ENCODE data around the gene LRRC63.
A peak's percentile ranks its signal among the peaks of the same experiment; 100 is the strongest.
"Not testable (repeated sequence)": the region's sequence is repeated elsewhere in the genome, so short reads cannot be mapped to it uniquely, and the experiment has no call there.

LRRC63 gene, protein sequence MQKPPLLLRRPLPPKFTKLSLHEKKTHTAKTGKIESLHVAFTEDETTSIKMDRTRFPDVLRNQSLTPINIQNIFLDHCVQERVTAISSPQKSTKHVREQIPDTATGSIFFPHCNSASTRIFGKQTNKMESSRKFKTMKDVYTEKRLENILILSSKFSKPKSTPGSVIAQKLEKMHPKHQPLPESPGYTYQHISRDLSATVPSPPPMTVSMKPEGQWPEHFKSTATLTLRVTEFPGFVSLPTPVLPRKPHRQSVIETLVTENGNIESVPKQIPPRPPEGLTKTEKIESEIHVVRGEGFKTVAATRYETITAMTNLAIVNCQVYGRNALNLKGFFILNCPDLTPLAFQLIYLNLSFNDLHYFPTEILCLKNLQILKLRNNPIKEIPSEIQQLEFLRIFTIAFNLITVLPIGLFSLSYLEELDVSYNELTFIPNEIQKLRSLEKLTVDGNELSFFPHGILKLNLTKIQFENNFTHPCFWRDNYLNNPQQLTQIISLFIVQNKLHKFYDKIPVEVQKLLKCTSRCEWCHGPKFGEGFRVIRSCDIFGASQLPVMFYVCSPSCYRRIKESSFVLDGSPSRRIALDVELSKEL

DNA sequence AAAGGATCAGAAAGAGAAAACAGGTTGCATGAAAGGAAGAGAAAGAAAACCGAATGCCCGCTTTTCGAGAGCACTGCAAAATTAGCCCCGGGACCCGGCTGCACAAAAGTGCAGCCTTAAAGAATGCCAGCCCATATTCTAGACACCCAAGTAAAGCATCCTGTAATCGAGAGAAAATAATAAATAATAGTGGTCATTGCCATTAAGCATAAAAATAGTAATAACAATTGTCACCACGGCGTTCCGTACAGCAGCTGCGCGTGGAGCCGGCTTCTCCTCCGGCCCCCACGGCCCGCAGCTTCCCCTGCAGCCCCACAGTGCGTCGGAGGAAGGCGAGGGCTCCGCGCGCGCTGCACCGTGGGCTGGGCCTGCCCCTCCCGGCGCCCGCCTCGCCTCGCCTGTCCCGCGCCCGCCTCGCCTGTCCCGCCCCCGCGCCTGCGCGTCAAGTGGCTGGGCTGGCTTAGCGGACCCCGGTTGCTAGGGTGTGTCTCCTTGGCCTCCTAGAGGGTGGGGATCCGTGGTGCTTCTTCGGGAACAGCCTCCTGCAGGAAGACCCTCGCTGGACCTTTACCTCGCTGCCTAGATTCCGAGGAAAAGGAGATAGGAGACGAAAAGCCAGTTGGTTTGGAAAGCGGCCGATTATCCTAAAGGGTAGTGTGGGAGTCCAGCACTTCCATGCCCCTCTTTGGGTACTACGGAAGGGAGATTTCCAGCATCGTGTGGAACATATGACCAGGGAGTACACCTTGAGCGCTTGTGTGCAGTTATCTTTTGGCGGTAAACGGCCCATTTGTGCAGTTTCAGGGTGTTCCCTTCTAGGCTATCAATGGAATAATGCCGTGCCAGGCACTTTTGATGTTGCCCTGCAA is at the start of gene LRRC63:
Gene LRRC63 (plus strand): TSS at position 446 of the 869 bp plus-strand sequence. CDS start 1,107 bp downstream, outside the sequence.
- DNase-seq = peak in 1 of 2 experiments; percentile 48

DNA sequence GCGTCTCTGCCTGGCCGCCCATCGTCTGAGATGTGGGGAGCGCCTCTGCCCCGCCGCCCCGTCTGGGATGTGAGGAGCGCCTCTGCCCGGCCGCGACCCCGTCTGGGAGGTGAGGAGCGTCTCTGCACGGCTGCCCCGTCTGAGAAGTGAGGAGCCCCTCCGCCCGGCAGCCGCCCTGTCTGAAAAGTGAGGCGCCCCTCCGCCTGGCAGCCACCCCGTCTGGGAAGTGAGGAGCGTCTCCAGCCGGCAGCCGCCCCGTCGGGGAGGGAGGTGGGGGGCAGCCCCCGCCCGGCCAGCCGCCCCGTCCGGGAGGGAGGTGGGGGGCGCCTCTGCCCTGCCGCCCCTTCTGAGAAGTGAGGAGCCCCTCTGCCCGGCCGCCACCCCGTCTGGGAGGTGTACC is 49.0 kb upstream of the LRRC63 start:
- not testable (repeated sequence) for DNase-seq

DNA sequence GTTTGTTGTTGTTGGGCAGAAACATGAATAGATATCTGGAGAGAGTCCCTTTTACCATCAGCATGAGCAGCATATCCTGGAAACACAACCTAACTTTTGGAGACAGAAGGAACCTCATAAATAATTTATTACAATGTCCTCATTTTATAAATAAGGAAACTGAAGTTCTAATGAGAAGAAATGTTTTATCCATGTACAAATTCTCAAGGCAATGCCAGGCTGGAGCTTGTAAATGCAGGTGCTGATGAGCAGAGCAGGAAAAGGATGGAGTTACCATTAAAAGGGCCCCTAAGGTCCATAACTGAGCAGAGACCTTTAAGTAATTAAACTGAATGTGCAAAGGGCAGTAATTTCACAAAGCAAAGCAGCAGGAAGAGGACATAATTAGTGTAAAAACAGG is 47.1 kb upstream of the LRRC63 start:
- no peak for DNase-seq

DNA sequence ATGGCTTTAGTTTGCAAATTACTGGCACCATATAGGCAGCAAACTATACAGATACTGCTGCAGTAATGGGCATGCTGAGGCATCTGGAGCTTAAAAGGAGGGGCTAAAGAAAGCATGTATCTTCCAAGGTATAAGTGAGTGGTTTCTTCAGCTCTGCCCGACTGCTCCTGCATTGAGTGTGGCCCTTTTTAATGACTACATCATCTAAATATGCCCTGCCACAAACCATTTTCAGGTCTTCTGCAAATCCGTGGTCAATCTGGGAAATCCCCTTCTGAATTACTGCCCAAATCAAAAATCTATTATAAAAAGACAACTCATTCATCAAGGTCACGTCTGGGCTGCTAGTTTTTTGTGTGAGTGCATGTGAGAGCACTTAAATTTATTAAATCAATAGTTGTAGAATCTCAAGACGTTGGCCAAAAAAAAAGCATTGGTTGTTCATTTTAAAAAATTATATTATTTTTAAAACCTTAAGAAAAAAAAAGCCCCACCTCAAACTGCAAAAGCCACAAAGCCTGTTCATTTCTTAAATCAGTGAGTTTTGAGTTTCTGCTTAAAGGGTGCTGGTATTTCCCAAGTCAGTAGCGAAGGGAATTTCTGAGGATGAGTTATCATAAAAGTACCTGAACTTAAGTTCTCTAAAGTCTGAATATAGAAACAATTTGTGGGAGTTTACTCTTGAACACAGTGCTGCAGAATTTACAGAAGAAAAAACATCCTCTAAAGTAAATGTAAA is 46.1 kb upstream of the LRRC63 start:
- no peak for DNase-seq

DNA sequence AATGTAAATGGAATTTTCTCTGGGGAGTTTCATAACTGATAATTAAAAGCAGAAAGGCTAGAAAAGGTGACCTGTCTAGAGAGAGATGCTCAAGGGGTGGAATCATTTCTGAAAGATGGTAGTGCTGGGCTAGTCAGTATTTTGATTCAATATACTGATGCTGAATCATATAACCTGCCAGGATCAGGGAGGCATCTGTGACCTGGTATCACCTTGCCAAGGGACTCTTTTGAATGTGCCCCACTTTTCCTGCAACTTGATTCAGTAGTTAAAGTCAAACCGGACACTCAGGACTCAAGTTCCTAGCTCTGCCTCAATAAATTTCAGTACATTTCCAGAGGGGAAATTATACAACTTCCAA is 45.5 kb upstream of the LRRC63 start:
- no peak for DNase-seq

DNA sequence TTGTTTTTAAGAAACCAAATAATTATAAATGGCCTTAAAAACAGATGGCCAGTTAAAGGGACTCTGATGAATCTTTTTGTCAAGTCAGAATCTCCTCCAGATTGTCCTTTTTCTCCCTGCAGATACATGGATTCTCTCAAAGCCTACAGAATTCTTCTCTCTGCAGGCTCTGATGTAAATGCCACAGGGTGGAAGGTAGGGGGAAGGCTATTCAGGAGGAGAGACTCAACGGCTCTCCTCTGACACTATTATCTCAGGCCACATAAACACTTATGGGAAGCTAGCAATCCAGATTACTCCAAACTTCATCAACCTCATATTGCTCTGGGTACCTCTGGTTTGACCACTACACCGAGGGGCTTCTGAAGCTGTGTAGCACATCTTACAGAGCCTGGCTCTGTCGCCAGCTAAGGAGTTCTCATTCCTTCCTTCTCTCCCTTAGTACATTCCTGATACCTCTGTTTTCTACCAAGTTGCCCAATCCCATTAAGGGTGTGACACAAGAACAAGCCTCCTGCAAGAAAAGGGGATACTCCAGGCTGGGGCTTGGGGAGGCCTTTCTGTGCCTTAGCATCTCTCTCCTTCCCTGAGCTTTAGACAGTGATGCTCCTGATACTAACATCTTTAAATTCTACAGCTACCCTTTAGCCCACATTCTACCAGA is 44.6 kb upstream of the LRRC63 start:
- no peak for DNase-seq

DNA sequence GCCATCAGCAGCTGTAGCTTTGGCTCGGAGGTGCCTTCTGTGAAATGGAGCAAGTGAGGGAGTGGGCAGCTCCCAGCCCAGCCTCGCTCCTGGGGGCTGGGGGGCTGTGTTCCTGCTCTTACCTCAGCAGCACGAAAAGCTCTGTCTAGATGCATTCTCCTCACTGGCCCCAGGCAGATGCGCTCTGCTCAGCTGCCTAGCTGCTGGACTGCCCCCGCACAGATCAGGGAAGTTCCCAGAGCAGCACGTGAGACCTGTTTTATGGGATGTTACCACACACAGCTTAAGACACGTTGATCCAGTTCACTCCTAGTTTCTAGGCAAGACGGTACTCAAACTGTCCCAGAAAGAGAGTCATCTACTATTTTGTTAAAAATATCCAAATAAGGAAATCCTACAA is 43.4 kb upstream of the LRRC63 start:
- DNase-seq = no peak

DNA sequence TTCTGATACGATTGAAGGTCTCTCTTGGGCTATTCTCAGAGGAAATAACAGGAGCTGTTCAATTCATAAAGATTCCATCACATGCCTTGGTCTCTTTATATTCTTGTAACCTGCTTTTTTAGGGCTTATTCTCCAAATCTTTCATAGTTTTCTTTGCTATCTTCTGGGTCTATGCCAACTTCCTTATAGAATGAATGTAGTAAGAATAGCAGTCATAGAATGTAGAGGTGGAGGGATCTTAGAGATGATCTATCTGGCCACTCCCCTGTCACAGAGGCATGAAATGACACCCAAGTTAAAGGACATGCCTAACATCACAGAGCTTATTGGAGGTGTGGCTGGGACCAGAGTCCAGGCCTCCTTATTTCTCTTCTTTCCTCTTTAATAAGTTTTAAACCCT is 42.9 kb upstream of the LRRC63 start:
- DNase-seq = no peak

DNA sequence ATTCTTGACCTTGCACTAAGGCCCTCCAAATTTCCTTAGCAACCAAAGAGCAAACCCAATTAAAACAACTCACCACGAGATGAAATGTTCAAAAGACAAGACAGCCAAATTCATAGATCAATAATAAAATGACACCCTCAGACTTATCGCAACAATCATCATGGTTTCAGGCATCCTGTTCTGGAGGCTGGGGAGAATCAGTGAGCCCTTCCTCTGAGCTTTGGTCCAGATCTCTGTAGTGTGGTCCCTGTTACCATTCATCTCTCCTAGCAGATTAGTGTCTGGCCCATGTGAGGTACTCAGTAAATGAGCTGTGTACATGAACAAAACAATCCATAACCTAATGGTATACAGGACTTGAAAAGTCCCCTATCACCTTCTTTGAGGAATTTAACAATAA is 42.0 kb upstream of the LRRC63 start:
- DNase-seq = no peak

DNA sequence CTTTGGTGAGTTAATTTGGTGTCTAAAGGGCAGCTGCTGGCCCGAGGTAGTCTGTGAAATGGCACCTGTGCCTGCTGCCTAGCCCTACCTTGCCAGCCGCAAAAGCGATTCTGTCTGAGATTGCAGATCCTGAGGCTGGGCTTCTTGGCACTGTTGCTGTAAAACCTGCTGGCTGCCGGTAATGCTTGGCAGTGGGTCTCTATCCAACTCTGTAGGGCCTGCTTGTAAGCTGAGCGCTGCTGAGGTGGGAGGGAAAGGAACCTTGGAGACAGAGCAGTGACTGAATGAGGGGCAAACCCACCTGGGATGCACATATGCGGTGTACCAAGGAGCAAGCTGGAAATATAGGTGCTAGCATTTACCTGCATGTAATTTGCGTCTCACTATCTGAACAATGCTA is 41.5 kb upstream of the LRRC63 start:
- DNase-seq = no peak

DNA sequence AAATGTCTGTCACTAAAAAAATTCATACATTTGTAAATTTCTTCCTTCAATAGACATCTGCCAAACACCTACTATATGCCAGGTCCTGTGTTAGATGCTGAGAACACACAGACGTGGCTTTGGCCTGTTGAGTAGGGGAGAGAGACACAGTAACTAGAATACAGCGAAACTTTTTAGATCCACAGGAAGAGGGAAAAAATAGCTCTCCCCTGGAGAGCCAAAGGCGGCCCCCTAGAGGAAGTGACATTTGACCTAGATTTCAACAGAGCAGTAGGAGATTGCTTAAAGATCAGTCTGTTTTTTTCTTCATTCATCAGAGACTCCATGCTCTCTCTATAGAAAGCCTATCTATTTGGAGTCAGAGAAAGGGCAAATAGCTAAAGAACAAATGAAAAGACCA is 41.0 kb upstream of the LRRC63 start:
- DNase-seq = no peak

DNA sequence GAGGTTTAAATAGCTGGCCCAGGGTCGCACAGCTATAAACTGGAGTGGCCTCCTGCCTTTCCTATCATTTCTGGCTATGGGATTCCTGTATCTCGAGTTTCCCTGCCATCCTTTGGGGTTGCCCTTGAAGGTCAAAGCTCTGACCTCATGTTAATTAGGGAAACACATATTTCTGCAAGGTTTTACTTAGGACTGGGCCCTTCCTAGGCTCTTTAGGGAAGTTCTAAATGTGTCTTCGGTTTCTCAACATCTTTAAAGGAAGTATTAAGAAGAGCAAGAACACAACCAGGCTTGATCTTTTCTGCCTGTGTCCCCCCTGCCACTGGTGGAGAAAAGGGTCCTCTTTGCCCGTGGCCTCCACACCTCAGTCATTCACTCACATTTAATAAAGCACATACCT is 40.5 kb upstream of the LRRC63 start:
- no peak for DNase-seq

DNA sequence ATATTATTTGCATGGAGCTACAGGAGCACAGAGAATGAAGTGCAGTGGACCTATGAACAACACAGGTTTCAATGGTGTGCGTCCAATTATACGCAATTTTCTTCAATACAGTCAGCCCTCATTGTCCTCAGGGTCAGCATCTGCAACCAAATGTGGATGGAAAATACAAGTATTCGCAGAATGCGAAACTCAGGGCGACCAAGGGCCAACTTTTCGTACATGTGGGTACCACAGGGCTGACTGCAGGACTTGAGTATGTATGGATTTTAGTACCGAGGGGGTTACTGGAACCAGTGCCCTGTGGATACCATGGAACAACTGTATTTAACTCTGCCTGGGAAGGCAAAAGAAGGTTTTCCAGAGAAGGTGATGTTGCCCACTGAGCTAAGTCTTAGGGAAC is 40.0 kb upstream of the LRRC63 start:
- no peak for DNase-seq

DNA sequence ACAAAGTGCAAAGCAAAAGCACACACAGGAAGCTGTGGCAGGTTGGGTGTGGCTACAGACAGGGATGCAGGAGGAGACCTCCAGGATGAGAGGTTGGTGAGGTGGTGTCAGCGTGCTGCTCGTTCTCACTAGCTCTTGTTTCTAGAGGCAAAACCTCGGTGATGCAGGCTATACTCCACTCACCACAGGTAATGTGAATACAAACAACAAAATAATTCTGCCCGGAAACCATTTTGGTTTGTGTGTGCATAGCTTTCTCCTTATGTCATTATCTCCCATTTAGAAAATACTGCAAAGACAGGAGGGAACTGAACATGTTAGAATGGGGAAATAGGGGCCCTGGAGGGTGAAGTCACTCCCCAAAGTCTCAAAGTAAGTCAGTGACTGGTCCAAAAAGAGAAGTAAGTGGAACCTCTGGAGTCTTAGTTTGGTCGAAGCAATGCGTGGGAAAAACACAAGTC is 39.2 kb upstream of the LRRC63 start:
- no peak for DNase-seq

DNA sequence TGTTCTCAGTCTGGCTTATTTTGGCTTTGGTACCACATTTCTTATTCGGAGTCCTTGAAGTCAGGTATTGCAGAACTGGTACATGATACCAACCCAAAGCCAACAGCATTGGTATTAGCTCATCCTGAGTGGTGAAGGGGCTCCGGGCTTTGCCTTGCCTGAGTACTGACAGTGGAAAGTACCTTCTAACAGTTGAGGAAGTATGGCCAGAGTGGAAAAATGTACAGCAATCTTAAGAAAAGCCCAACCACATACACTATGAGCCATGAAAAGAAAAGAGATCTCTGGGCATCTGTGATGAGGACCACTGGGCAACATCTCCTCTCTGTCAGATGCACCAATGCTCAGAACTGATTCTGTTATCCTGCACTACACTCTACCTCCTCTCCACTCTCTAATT is 38.1 kb upstream of the LRRC63 start:
- no peak for DNase-seq

DNA sequence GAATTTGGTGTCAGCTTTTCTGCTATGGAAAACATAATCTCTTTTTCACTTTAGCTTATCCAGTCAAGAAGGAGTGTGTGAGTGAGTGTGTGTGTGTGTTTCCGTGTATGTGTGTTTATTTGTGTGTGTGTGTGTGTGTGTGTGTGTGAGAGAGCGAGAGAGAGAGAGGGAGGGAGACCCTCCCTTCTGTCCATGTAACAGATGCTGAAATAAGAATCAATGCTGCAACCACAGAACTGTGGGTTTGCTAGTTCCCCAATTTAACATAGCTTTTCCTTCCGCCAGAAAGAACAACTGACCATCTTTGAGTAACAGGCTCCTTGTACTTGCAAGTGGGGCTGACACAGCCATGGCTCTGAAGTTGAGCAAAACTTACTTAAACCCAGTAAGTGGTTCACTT is 35.0 kb upstream of the LRRC63 start:
- DNase-seq = no peak

DNA sequence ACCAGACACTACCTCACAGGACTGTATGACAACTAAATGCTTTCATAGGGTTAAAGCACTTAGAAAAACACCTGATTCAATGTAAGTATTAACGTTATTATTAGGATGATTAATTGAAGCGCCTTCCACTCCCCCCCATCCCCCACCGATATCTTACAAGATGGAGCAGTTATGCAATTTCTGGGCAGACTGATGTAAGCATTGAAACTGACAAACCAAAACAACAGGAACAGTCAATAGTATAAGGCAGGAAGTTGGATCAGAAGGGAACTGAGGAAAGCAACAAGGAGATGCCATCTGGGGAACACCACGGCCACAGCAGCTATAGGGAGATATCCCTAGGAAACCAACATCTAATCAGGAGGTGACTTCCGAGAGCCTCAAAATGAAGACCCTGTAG is 33.6 kb upstream of the LRRC63 start:
- no peak for DNase-seq

DNA sequence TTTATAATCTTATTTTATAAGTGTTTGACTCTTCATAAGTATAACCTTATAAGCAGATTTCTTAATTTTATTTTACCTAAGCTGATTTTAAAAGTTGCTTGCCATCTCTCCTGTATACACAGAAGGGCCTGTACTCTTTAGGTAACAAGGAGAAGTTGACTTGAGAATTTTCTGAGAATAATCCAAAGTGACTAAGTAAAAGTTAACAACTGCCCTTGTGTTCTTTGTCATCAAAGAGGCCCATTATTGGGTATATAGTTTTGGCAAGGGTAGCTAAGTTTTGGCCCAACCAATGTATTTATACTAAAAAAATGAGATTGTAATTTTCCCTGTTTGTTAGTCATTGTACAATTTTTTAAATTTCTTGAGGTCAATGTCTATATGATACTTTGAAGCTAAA is 32.9 kb upstream of the LRRC63 start:
- no peak for DNase-seq

DNA sequence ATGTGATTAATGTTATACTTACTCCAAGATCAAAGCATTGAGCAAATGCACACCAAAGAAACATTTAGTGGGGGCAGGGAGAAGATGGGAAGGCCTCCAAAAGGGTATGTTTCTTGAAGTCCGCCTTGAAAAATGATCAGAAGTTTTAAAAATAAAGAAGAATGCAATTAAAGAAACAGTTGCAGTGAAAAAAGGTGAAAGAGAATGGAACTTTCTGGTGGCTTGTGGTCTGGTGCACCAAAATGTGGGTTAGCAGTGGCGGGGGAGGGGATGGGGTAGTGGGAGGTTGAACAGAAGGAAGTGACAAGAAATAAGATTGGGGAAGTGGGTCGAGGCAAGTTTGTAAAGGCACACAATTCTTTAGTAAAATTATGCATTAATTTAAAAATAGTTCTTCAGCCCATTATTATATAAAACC is 32.2 kb upstream of the LRRC63 start:
- no peak for DNase-seq

DNA sequence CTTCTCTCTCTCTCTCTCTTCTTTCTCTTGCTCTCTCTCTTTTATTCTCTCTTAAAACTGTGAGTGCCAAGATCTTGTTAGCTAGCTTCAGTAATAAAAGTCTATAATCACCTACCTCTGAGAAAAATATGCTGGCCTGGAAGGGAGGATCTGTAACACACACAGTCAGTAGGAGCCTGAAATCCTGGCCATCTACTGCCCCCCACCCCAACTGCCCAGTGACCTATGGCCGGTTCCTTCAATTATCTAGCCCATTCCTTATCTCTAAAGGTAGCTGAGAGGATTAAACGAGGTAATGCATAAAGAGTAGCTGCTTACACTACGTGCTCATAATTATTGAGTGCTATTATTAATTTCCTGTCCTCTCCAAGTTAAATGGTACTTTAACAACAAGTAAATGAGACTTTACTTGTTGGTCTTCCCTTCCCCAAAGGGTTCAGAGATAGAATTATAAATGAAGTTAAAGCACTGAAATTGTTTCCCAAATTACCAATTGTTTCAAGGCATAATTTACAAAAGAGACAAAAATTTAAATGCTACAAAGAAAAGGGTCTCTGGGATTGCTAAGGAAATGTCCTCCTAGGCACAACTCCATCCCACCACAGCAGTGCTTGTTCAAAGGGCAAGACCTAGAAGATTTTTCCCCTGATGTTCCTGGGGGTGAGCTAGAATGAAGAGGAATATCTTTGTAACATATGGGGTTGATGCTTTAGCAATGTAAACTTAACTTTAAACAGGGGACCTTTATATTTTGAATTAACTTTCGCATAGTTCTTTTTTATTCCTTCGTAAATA is 31.6 kb upstream of the LRRC63 start:
- DNase-seq = no peak

DNA sequence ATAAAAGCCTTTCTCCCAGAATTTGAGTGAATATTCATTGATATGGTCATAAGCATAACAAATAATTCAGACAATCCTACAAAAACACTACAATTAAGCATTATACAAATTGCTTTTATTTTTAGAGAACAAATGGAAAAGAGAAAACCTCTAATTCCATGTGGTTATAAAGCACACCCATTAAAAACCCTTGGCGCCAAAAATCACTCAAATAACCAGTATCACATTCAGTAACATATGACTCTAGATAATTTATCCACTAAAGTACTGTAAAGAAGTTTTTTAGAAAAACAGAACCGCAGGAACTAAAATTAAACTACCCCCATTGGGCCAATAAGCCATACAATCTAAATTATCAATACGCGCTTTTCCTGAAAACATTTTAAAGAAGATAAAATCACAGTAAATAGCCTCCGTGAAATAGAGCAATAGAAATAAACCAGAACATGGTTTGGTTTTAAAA is 30.3 kb upstream of the LRRC63 start:
- no peak for DNase-seq

Measured in NCI-H187 (cell line).